H1 (cell line): ENCODE data around the gene TMEM121B.

Experiments used
- ATF3 ChIP-seq: IDR thresholded peaks from 2 replicates; pipeline ENCODE4 v1.6.1; 2011; ENCODE audit warnings: low read depth, mild to moderate bottlenecking, low read length; ENCODE audit not compliant: insufficient read depth
- CEBPB ChIP-seq: IDR thresholded peaks from 2 replicates; pipeline ENCODE4 v1.6.1; 2012; ENCODE audit warnings: low read depth, low read length
- EGR1 ChIP-seq: IDR thresholded peaks from 2 replicates; pipeline ENCODE4 v1.6.1; 2011; ENCODE audit warnings: low read depth, low read length, borderline replicate concordance
- EP300 ChIP-seq, 2 experiments: IDR thresholded peaks; 1 replicate in 1 of 2; 2 replicates in 1 of 2; pipeline ENCODE4 v1.6.1; 2011 to 2012; ENCODE audit warnings: low read depth in 2 of 2, low read length in 2 of 2, mild to moderate bottlenecking in 2 of 2, borderline replicate concordance in 1 of 2, inconsistent platforms in 1 of 2, moderate library complexity in 1 of 2
- JUND ChIP-seq: IDR thresholded peaks from 2 replicates; pipeline ENCODE4 v1.6.1; 2011; ENCODE audit warnings: mild to moderate bottlenecking, improper control_type of control experiment, low read length
- RAD21 ChIP-seq, 2 experiments: IDR thresholded peaks in 1 of 2; conservative IDR thresholded peaks in 1 of 2; 2 replicates each; pipeline ENCODE4 v1.6.1; 2011; ENCODE audit warnings: low read depth in 2 of 2, low read length in 2 of 2, improper control_type of control experiment in 1 of 2, inconsistent platforms in 1 of 2, mild to moderate bottlenecking in 1 of 2, moderate library complexity in 1 of 2
- SP2 ChIP-seq: IDR thresholded peaks from 2 replicates; pipeline ENCODE4 v1.6.1; 2012; ENCODE audit warnings: mild to moderate bottlenecking, low read length, inconsistent platforms
- TAF1 ChIP-seq: IDR thresholded peaks from 2 replicates; pipeline ENCODE4 v1.6.1; 2011; ENCODE audit warnings: mild to moderate bottlenecking, low read depth, low read length
- ZNF274 ChIP-seq: IDR thresholded peaks from 2 replicates; pipeline ENCODE4 v1.7.0; 2012; ENCODE audit warnings: low read length, borderline replicate concordance; ENCODE audit errors: extremely low read depth
- TF ChIP-seq, protein P1 (sequence below), 3 experiments: IDR thresholded peaks; 1 replicate in 2 of 3; 2 replicates in 1 of 3; pipeline versions ENCODE4 v1.5.1 to v1.6.1; 2011; ENCODE audit warnings: low read length in 3 of 3, mild to moderate bottlenecking in 3 of 3, inconsistent platforms in 2 of 3, low read depth in 1 of 3, moderate library complexity in 1 of 3; ENCODE audit not compliant: insufficient read depth in 1 of 3; ENCODE audit errors: control extremely low read depth in 1 of 3

- no peak for TF ChIP-seq ZNF274
- TF ChIP-seq EGR1, result no peak
- TF ChIP-seq, protein P1, sequence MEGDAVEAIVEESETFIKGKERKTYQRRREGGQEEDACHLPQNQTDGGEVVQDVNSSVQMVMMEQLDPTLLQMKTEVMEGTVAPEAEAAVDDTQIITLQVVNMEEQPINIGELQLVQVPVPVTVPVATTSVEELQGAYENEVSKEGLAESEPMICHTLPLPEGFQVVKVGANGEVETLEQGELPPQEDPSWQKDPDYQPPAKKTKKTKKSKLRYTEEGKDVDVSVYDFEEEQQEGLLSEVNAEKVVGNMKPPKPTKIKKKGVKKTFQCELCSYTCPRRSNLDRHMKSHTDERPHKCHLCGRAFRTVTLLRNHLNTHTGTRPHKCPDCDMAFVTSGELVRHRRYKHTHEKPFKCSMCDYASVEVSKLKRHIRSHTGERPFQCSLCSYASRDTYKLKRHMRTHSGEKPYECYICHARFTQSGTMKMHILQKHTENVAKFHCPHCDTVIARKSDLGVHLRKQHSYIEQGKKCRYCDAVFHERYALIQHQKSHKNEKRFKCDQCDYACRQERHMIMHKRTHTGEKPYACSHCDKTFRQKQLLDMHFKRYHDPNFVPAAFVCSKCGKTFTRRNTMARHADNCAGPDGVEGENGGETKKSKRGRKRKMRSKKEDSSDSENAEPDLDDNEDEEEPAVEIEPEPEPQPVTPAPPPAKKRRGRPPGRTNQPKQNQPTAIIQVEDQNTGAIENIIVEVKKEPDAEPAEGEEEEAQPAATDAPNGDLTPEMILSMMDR (IDR thresholded peaks at IDR 0.05; ENCODE audit: control extremely low read depth in 1 of 3, insufficient read depth in 1 of 3, low read depth in 1 of 3, low read length in 3 of 3), result no peak; a peak in 1 of 4 replicates
- no peak for TF ChIP-seq CEBPB
- TF ChIP-seq JUND, result no peak
- TF ChIP-seq EP300 (IDR thresholded peaks at IDR 0.05; ENCODE audit: borderline replicate concordance in 1 of 2, low read depth in 2 of 2, low read length in 2 of 2), result no peak
- TF ChIP-seq TAF1, result peak; percentile 56; the same call in 1 of the 2 replicates
- TF ChIP-seq ATF3, result no peak
- TF ChIP-seq SP2, result no peak
- no peak for TF ChIP-seq RAD21 (IDR thresholded peaks at IDR 0.05 in 1 of 2, conservative IDR thresholded peaks at IDR 0.05 in 1 of 2; ENCODE audit: low read depth in 2 of 2, low read length in 2 of 2)
Measured at GRCh38 chr22:17084554-17085276, 36.4 kb downstream of the TMEM121B start, which contains the start of gene IL17RA.
